ENCODE measurements around the gene PRICKLE2. TPM values are rescaled to one million over a fixed set of nuclear protein-coding genes. Genes with fewer than 3 reads are reported as not detected.

Gene PRICKLE2
- total RNA-seq, 1 donor from 2014 or later = 49.3 TPM

DNA sequence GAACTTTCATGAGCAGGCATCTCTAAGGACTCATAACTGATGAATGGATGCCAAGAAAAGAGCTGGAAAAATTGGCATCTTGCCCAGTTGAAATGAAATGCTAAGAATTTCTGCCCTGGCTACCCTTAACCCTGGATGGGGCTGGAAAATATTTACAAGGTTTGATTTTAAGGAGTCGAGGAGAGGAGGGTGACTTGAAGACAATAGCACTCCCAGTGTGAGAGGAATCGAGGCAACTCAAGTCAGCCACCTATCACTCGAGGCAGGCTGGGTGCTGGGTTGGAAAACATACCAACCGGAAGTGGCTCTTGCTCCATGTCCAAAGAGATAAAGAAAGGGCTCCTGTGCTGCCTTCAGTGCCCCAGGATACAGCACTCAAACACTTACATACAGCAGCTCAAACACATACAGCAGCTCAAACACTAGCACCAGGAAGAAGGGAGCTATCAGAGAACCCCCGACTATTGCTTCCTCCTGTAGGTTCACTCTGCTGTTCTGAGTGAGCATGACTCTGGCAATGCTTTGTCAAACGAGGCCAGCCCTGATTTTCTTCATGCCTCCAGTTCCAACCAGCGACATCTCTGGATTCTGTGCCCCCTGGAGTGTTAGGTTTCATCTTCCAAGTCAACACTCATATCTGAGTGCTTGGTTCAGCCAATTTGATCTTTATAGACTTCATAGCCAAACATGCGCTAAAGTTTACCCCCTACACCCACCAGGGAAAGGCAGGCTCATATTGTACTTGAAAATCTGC lies 4.9 kb downstream of the PRICKLE2 start:
- DNase-seq = peak; percentile 67

DNA sequence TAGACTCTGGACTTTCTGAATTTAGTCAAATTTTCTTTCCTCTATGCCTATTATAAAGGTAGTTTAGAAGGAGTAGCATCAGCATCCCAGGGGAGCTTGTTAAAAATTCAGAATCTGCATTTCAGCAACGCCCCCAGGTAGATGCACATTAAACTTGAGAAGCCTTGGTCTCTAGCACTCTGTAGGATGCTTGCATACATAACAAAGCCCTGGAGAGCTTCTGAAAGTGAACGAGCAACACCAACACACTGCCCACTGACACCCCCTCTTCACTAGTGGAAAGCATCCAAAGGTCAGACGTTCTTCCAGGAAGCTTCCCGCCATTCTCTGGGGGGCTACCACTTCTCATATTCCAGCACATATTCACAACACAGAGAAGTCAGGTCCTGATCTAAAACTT lies 6.5 kb downstream of the PRICKLE2 start:
- no peak for DNase-seq

DNA sequence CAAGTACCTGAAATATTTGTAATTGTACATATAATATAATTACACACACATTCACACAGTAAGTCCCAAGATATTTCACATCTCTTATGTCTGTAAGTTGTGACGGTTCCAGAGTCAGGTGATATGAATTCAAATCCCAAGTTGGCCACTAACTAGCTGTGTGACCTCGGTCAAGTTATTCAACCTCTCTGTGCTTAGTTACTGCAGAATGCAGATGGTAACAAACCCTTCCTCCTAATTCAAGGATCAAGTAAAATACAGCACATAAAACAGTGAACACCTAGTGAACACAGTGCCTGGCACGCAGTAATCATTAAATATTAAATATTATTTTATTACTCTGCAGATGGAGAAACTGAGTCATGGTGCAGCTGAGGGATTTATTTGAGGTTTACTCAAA lies 6.9 kb downstream of the PRICKLE2 start:
- no peak for DNase-seq

DNA sequence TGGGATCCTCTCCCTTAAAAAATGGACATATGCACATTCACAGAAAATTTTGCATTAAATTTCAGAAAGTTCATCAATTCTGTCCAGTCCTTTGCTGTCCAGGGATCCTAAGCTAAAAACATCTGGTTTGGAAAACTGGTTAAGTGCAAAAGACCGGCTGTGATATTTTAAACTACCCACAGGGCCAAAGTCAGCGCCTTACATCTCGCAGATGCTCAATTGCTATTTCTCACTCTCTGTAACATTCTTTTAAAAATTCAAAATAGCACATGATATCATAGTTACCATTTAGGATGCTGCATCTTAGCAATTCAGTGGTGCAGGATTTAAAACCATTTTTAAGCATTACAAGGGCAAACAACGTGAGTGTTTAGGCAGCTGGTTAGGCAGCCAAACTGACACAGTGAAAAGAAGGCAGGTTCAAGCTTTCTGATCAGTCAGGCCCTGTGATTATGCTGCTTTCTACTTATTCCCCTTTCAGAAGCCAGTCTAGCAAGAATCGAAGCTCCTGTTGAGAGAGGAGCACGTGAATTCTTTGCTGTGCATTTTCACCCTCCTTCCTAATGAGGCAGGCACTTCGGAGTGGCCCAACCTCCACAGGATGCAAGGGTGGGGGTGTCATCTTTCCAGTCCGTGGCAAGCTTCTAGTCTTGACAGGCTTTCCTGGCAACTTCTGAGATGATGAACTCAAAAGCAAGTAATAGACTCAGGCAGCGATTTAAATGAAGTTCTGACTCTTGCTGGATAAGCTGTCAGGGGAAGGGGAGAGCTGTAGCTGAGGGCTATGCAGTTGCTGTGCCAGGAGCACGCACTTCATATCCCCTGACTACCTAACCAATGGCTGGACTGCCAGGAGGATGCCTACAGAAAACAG lies 8.8 kb downstream of the PRICKLE2 start:
- peak; percentile 62 for DNase-seq

DNA sequence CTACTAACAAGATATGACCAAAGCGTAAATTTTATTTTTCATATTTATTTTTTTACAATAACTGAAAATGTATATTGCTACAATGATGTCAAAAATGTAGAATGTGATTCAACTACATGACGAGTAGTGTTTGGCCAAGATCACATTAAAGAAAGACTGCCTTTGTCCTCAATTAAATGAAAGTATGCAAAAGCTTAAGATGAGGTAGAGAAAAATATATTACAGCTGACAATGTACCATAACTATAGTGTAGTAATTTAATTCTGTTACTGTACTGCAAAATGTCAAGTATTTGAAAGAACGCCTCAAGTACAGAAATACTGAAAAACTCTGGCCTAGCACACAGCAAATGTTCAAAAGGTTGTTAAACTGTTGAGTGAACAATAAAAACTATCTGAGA lies 9.7 kb downstream of the PRICKLE2 start:
- no peak for DNase-seq

DNA sequence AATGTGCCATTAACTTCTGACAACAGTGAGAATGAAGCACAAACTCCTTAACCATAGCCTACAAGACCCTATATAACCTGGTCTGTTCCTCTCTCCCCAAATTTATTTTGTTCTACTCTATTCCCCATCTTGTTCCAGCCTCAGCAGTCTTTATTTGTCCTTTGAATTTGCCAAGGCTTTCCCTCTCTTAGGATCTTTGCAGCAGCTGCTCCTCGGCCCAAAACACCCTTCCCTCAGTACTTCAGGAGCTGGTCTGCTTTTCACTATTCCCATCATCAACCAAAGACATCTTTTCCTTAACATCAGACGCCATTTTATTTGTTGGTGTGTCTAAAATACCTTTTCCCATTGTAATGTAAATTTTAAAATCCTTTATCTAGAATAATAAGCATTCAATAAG lies 10.2 kb downstream of the PRICKLE2 start:
- DNase-seq = no peak

DNA sequence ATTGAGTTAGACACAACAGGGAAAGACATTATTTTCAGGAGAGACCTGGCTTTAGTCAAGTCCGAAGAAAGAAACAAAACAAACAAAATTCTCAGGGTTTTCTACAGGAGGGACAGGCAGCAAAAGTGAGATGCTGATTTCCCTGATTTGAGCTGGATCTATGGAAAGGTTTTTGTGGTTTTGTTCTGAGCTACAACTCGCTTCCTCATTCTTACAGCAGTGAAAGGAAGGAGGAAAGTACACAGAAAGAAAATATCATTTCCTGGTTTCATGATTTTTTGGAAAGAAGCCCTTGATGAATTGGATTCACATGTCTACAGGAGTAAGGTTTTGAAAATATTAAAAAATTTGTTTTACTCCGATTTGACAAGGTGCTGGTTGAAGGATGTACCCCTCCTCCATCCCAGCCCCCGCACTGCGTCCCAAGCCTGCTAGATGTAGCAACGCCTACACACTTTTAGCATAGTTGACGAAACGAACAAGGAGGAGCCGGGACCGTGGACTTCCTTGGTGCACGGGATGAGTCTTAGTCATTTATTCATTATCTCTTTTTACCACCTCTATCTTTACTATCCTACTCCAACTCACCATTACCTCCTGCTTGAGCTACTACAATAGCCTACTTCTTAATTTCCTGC lies 10.8 kb downstream of the PRICKLE2 start:
- no peak for DNase-seq

DNA sequence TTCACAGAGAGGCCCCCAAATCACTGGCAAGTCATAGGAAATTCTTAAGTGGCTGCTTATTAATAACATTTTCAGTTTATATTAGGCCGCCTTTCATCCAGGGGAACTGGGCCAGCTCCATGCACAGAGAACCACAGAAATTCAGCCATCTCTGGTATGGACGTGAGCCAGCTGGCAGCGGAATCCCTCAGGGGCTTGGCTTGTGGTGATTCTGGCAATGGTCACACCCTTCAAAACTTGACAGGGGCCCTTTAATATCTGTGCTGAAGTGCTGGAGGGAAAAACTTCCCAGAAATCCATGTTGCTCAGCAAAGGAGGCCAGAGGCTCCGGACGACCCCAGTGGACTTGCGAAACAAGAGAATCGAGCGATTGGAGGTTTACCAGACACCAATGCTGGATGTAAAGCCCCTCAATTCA lies 11.3 kb downstream of the PRICKLE2 start:
- DNase-seq = peak; percentile 92

DNA sequence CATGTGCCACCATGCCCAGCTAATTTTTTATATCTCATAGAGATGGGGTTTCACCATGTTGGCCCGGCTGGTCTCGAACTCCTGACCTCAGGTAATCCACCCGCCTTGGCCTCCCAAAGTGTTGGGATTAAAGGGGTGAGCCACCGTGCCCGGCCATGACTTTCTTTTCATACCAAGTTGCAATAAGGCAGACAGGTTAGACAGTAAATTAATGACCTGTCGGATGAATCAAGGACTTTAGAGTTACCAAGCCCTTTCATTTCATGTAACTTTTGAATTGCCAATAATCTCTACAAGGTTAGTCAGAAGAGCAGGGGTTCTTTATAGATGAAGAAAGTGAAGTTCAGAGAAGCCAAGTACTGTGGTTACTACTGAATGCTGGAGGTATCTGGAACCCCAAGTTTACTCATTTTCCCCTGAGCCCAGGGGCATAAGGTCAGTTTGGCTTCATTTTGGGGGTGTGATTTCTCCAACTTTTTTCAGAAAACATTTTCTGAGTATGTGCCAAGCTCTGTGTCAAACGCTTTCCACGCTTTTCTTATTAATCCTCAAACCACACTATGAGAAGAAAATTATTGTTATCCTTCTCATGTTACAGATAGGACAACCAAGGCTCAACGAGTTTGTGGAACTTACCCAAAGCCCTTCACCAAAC lies 11.9 kb downstream of the PRICKLE2 start:
- DNase-seq = no peak

DNA sequence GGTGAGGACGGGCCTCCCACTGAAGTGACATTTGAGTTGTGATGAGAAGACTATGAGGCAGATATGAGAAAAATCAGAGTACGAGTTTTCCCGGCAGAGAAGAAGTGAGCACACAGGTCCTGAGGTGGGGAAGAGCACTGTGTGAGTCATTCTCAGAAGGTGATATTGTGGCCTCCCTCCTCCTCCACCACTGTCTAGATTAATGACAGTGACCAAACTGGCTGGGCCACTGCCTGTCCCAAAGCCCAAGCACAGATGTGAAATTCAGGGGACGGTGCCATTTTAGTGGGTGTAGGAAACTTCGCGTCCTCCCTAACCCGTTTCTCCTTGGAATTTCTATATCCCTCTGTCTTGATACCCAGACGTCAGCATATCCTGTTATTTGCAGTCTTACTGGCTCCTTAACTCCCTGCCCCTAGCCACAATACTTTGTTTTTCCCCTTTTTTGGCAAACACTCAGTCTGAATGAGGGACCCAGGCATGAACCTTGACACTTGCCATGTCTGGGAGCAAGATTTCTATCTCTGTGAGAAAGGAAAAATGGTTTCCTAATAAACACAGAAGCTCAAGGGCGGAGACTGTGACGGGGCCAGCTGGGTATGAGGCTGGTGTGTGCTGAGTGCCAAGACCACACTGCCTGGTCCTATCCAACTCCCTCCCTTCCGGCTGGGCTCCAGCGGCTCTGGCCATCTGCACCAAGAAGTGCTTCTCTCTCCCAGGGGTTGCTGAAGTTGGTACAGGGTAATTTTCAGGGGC lies 15.2 kb downstream of the PRICKLE2 start:
- DNase-seq = peak; percentile 93

DNA sequence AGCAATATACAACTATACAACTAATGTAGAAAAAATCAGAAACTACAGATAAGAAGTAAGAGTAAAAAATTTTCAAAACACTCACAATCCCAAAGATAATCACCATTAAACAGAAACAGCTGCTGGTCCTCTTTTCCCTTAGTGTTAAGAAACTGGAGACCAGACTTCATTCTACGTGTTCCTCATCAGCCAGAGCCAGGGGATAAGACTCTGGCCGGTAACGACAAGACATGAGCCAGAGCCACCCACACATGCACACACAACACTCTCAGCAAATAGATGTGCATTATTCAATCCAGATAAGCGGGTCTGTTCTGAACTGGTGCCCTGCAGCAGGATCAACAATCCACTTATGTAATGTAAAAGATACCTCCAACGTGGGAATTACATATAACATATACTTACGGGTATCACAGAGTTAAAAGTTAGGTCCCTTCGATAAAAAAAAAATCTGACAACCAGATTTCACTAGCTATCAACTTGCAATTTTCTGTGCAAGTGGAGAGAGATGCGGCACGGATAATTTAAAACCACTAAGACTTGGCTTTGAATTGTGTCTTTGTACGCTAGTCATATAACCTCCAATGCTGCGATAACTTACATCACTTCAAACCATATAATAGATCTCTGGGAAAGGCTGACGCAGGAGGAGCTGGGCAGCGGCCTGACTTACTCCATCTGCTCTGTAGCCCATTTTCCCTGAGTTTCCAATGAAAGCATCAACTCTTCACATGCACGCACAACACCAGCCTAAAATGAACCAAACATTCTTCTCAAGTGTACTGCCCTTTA lies 17.8 kb downstream of the PRICKLE2 start:
- peak; percentile 91 for DNase-seq

DNA sequence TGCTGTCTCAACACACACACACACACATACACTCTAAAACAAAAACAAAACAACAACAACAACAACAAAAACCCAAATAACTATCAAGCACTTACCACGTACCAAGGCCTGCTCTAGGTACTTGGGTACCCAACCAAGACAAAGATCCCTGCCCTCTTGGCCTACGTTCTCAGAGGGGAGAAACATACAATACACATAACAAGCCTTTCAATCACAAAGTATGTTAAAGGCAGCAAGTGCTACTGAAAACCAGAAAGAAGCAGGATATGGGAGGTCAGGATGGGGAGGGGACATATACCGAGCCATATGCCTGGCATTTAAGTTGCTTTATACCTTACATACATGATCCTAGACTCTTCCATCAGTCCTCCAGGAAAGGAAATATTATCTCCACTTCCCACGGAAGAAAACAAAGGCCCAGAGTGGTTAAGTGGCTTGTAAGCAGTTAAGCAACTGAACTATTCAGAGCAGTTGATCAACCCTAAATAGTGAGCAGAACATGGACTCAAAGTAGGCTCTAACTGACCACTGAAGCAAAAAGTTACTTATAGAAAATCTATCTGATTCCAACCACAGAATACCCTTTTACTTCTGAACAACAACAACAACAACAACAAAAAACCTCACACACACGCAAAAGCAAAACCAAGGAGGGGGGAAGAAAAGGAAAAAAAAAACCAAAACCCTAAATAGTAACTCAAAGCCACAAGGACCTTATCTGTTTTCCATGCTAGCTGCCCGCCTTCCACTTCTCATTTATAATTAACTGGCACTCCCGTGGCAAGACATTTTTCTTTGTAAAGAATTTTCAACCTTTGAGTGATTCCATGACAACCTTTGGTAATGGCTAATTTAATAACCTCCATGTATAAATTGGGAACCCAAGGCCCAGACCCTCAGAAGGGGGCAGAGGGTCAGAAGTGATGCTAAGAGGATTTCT lies 21.0 kb downstream of the PRICKLE2 start:
- DNase-seq = no peak

DNA sequence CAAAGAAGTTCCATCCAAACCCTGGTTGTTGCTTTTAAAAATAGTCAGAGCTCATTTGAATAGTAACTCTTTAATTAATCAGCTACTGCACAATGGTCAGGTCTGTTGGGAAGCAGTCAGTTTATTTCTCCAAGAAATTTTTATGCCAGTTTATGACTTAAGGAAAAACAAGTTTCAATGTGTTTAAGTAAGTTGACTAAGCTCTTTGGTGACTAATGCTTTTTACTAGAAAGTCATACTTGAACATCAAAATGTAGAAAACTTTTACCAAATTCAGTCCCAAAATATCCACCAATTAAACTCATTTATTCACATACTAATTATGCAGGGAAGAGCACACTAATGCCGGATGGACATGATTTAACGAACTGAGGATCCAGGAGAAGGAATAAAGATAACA lies 22.1 kb downstream of the PRICKLE2 start:
- DNase-seq = no peak

DNA sequence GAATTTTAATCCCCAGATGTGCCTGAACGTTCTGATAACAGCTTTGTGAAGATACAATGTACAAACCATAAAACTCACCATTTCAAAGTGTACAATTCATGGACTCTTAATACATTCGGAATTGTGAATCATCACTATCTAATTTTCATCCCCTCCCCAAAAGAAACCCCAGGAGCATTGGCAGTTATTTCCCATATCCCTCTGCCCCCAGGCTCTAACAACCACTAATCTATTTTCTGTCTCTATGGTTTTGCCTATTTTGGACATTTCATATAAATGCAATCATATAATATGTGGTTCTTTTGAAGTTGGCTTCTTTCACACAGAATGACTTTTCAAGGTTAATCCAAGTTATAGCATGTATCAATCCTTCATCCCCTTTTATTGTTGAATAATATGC lies 25.3 kb downstream of the PRICKLE2 start:
- DNase-seq = no peak

DNA sequence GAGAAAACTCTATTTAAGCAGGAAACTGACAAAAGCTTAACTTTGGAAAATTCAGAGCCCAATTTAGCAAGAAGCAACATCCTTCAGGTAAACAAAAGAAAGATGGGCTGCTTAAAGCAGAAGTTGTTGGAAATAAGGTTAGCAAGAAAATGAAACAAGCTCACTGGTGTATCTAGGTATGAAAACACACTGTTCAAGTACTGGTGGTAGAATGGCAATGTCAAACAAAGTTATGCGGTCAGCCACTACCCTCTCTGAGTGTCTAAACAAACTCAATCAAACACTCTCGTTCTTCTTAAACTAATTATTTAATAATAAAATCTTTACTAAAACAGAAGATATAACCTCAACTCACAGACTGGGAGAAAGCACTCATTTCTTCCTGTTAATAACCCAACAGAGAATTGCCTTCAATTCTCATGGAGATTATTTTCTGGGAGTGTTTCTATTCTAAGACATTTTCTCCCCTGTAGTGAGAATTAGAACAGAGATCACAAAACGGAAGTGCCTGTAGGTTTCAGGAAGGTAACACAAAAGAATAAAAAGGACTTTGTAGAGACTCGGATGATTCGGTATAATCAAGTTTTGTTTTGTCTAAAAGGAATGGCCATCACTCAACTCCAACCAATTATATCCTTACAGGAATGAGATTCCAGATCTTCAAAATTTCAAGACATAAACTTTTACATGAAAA lies 28.9 kb downstream of the PRICKLE2 start:
- DNase-seq = no peak

DNA sequence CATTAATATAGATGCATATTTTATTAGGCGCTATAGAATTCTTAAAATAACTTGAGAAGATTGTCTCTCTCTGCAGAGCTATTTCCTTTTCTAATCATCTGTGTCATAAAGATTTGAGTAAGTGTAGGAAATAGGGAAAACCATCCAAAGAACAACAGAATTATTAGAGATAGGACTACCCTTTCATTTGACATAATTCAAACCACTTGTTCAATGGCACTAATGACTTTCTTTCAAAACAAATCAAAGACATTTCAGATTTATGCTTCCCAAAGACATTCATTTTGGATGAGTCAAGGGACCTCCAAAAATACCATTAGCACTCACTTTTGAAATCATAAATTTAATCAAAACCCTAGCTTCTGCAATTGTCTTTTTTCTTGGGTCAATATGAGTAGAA lies 29.5 kb downstream of the PRICKLE2 start:
- no peak for DNase-seq

DNA sequence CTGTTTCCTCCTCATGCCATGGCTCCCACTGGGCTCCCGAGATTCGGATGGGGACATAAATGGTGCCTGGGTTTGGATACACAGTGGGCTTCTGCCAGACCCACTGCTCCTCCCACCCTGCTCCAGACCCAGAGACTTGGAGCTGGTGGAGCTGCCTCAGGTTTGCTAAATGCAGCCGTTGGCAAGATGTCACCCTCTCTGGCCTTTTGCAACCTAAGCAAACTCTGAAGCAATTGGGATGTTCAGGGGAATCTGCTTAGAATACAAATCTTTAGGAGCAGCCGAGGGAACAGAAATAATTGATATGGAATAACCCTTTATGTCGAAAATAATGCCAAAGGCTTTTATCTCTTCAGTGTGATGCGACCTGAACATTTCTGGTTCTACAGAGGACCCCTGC lies 33.4 kb downstream of the PRICKLE2 start:
- no peak for DNase-seq

DNA sequence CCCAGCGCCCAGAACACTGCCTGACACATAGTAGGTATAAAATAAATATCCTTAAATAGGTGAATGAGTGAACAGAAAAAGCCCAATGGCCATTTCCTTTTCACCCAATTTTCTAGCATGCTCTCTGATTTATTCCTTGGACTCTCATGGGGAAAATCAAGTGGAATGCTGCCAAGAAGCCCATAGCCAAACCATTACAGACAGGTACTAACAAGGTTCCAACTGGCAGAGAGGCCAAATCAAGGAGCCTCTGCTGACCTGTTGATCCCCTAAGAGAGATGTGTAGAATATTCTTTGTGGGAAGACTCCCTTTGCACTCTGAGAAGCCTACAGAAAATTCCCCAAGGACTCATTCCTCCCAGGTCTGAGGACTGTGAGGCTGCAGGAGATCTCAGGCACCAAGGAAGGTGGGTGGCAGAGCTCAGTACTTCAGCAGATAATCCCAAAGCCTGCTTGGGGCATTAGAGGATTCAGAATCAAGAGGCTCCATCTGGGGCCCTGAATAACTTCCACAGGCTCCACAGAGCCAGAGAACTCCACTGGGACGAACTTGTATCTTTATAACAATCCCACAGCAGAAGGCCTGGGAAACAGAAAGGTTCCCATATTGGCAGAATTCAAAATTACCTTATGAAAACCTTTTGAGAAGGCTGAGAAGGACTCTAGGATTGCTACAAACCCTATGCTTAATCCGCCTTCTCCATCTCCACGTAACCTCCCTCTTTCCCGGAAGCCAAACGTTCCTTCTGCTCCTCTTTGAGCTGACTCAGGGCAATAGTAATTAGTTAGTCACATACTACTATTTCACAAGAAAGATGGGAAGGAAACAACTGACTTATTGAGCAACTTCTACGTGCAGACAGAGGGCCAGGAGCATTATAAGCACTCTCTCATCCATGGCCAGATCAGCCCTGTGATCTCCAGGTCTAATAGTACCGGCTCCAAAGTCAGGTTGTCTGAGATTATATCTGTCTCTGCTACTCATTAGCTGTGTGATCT lies 34.5 kb downstream of the PRICKLE2 start:
- DNase-seq = no peak

All from tongue (tissue), 2 donors.